Colonic mucosa (tissue), 4 donors: ENCODE data around the gene EIF3K. TPM values are rescaled to one million over a fixed set of nuclear protein-coding genes. Genes with fewer than 3 reads are reported as not detected.

Experiments used
- DNase-seq: peaks from one replicate; pipeline ENCODE4 v3.0.0-alpha.2; 2020
- H3K27ac ChIP-seq: fragments of 200-600 bp; one replicate; pipeline ENCODE4 v1.8.0; 2021
- H3K27me3 ChIP-seq: fragments of 200-600 bp; one replicate; pipeline ENCODE4 v1.8.0; 2021
- H3K36me3 ChIP-seq: fragments of 200-600 bp; one replicate; pipeline ENCODE4 v1.8.0; 2021
- H3K4me1 ChIP-seq: fragments of 200-600 bp; one replicate; pipeline ENCODE4 v1.8.0; 2021; ENCODE audit warnings: mild to moderate bottlenecking
- H3K4me3 ChIP-seq: fragments of 200-600 bp; one replicate; pipeline ENCODE4 v1.8.0; 2021
- H3K9ac ChIP-seq, 2 donors: one replicate each; pipeline ENCODE4 v1.7.0; 2013; ENCODE audit warnings: control low read depth in 2 of 2, low read depth in 2 of 2, low read length in 2 of 2
- H3K9me3 ChIP-seq: fragments of 200-600 bp; one replicate; pipeline ENCODE4 v1.8.0; 2021
- CTCF ChIP-seq: fragments of 200-600 bp; IDR thresholded peaks from one replicate; pipeline ENCODE4 v1.8.0; 2022; ENCODE audit warnings: antibody characterized with exemption, mild to moderate bottlenecking
- intact Hi-C: fragments of 100-400 bp; cut with DNase I; formaldehyde crosslinking; loops from one replicate; pipeline ENCODE4 v1.14.1; 2022
- total RNA-seq, 2 donors: library from RNA; stranded (reverse); fragmentation: NEBNext Ultra II Directional in 1 of 2; extraction: Animal tissue kit (Norgen Biotek cat#: 25700) in 1 of 2; gene quantifications; one replicate each; pipeline ENCODE4 v1.2.1, GENCODE V29; 2021
- donor health status: healthy.
- donor health status: DM: no; HTN: no; CAD: no.
- donor health status: DM: no; HTN: no; CAD: no.

The EIF3K gene
- total RNA-seq, 2 donors from 2014 or later: 367 to 445 TPM

DNA sequence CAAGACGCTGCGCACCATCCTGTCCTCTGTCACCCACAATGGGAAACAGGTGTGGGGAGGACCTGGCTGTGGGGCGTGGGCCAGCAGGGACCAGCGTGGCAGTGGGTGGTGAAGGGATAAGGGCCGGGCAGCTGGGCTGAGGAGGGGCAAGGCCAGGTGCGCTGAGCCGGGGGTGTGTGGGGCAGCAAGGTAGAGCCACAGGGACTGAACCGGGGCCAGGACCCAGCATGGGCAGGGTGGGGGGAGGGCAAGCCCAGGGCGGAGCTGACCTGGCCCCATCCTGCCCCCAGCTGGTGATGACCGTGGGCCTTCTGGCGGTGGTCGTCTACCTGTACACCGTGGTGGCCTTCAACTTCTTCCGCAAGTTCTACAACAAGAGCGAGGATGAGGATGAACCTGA lies 38.9 kb upstream of the EIF3K start:
- no peaks in the 10 kb centered on the region for H3K27me3 ChIP-seq
- intact Hi-C loops: no loop called here
- no peaks in the 10 kb centered on the region for H3K9me3 ChIP-seq
- H3K9ac ChIP-seq: no peak overlapping the region
- DNase-seq: no peak
- H3K4me3 ChIP-seq: no peak overlapping the region
- H3K27ac ChIP-seq: no peak overlapping the region
- no peaks in the 10 kb centered on the region for H3K36me3 ChIP-seq
- H3K4me1 ChIP-seq: no peaks in the 10 kb centered on the region
- TF ChIP-seq CTCF: no peak

GRCh38 chr19:38583219-38583984 lies 35.6 kb upstream of the EIF3K start:
- intact Hi-C loops: no loop called here
- Histone ChIP-seq H3K4me1 (no peaks in the 10 kb centered on the region), H3K9me3 (no peaks in the 10 kb centered on the region), H3K27ac (no peak overlapping the region), H3K36me3 (no peaks in the 10 kb centered on the region), H3K9ac (no peak overlapping the region), H3K27me3 (no peaks in the 10 kb centered on the region), H3K4me3 (no peak overlapping the region)
- TF ChIP-seq CTCF: no peak
- DNase-seq: no peak

DNA sequence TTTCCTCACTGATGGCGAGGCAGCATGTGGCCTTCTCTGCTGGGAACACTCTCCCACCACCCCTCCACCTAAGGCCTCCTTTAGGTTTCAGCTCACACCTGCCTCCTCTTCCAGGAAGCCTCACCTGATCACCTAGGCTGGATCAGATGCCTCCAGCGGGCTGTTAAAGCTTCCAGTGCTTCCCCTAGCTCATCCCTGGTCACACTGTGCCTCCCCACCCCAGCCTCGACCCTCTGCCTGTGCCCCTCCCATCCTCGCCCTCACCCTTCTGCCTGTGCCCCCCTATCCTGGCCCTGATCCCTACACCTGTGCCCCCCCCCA lies 35.0 kb upstream of the EIF3K start:
- no peak for TF ChIP-seq CTCF
- intact Hi-C loops: no loop called here
- Histone ChIP-seq H3K9me3 (no peaks in the 10 kb centered on the region), H3K9ac (no peak overlapping the region), H3K4me3 (no peak overlapping the region), H3K36me3 (no peaks in the 10 kb centered on the region), H3K27me3 (no peaks in the 10 kb centered on the region), H3K27ac (no peak overlapping the region), H3K4me1 (no peaks in the 10 kb centered on the region)
- DNase-seq: no peak

- Histone ChIP-seq H3K9ac (no peak overlapping the region), H3K4me3 (no peak overlapping the region), H3K36me3 (no peaks in the 10 kb centered on the region), H3K27me3 (no peaks in the 10 kb centered on the region), H3K4me1 (no peaks in the 10 kb centered on the region), H3K27ac (no peak overlapping the region), H3K9me3 (no peaks in the 10 kb centered on the region)
- no peak for TF ChIP-seq CTCF
- no peak for DNase-seq
- intact Hi-C loops: no loop called here
Measured at GRCh38 chr19:38587562-38587961, 31.4 kb upstream of the EIF3K start.

GRCh38 chr19:38588041-38588440 lies 30.9 kb upstream of the EIF3K start:
- Histone ChIP-seq H3K9ac (no peak overlapping the region), H3K36me3 (no peaks in the 10 kb centered on the region), H3K27me3 (no peaks in the 10 kb centered on the region), H3K27ac (no peak overlapping the region), H3K4me3 (no peak overlapping the region), H3K4me1 (no peaks in the 10 kb centered on the region), H3K9me3 (no peaks in the 10 kb centered on the region)
- DNase-seq: no peak
- no peak for TF ChIP-seq CTCF
- intact Hi-C loops: no loop called here
